ENCODE measurements around the gene PRKCE. TPM values are rescaled to one million over a fixed set of nuclear protein-coding genes. Genes with fewer than 3 reads are reported as not detected.
"Not testable (repeated sequence)": the region's sequence is repeated elsewhere in the genome, so short reads cannot be mapped to it uniquely, and the experiment has no call there.

PRKCE gene
- total RNA-seq, 3 donors from 2014 or later (not counting 1 experiment from before 2014, with no cell fraction given), result 35.2 to 42.1 (median 38.6) TPM

- intact Hi-C loops (cut with micrococcal nuclease), result no loop called here
- no peak for TF ChIP-seq CTCF (IDR thresholded peaks at IDR 0.05)
These were observed 63.2 kb downstream of the PRKCE start for GRCh38 chr2:45714679-45715078.

GRCh38 chr2:45715601-45716379 is 64.3 kb downstream of the PRKCE start:
- no peaks in the 10 kb centered on the region for H3K36me3 Mint-ChIP-seq
- intact Hi-C loops (cut with micrococcal nuclease), result no loop called here
- no peaks in the 10 kb centered on the region for H3K27me3 Mint-ChIP-seq (ENCODE audit: low read depth in 2 of 2)
- ATAC-seq (no peak), DNase-seq (no peak)
- Histone ChIP-seq H3K36me3 (ENCODE audit: control insufficient read depth, insufficient read depth, low read length) (no peaks in the 10 kb centered on the region), H3K9me3 (ENCODE audit: control insufficient read depth, insufficient read depth, low read length) (no peaks in the 10 kb centered on the region), H3K4me1 (ENCODE audit: control insufficient read depth, insufficient read depth, low read length) (no peaks in the 10 kb centered on the region), H3K27me3 (ENCODE audit: control insufficient read depth, insufficient read depth, low read length) (no peaks in the 10 kb centered on the region), H3K27ac (ENCODE audit: low read length) (no peak overlapping the region), H3K4me3 (ENCODE audit: low read length) (no peak overlapping the region)
- 85% methylated on average over 5 of the region's 5 CpGs for WGBS (ENCODE audit: insufficient coverage)
- H3K4me1 Mint-ChIP-seq, result peaks cover 0 to 28% of the 10 kb centered on the region in 2 donors
- H3K9me3 Mint-ChIP-seq, result peaks cover 0 to 5% of the 10 kb centered on the region in 2 donors
- H3K4me3 Mint-ChIP-seq, result no peak overlapping the region
- no peak for TF ChIP-seq CTCF (IDR thresholded peaks at IDR 0.05)
- no peak overlapping the region for H3K27ac Mint-ChIP-seq

More at GRCh38 chr2:45714679-45715078, 63.2 kb downstream of the PRKCE start:
- Mint-ChIP-seq H3K27me3 (ENCODE audit: low read depth in 2 of 2) (no peaks in the 10 kb centered on the region), H3K4me3 (no peak overlapping the region), H3K4me1 (peaks cover 0 to 23% of the 10 kb centered on the region in 2 donors), H3K27ac (no peak overlapping the region), H3K36me3 (no peaks in the 10 kb centered on the region), H3K9me3 (peaks cover 0 to 5% of the 10 kb centered on the region in 2 donors)
- Histone ChIP-seq H3K9me3 (ENCODE audit: control insufficient read depth, insufficient read depth, low read length) (no peaks in the 10 kb centered on the region), H3K4me3 (ENCODE audit: low read length) (no peak overlapping the region), H3K4me1 (ENCODE audit: control insufficient read depth, insufficient read depth, low read length) (no peaks in the 10 kb centered on the region), H3K27ac (ENCODE audit: low read length) (no peak overlapping the region), H3K36me3 (ENCODE audit: control insufficient read depth, insufficient read depth, low read length) (no peaks in the 10 kb centered on the region), H3K27me3 (ENCODE audit: control insufficient read depth, insufficient read depth, low read length) (no peaks in the 10 kb centered on the region)
- DNase-seq (no peak), ATAC-seq (no peak)
- 94% methylated on average over 3 of the region's 3 CpGs for WGBS (ENCODE audit: insufficient coverage)

- H3K4me3 ChIP-seq (ENCODE audit: low read length); ATAC-seq; intact Hi-C loops (cut with micrococcal nuclease); H3K9me3 Mint-ChIP-seq; H3K27ac Mint-ChIP-seq; H3K36me3 Mint-ChIP-seq; H3K4me3 Mint-ChIP-seq; H3K36me3 ChIP-seq (ENCODE audit: control insufficient read depth, insufficient read depth, low read length); DNase-seq; H3K27me3 Mint-ChIP-seq (ENCODE audit: low read depth in 2 of 2); H3K9me3 ChIP-seq (ENCODE audit: control insufficient read depth, insufficient read depth, low read length); H3K27ac ChIP-seq (ENCODE audit: low read length); H3K27me3 ChIP-seq (ENCODE audit: control insufficient read depth, insufficient read depth, low read length); H3K4me1 ChIP-seq (ENCODE audit: control insufficient read depth, insufficient read depth, low read length): not testable (repeated sequence)
- H3K4me1 Mint-ChIP-seq, result peaks cover 0 to 32% of the 10 kb centered on the region in 2 donors
- WGBS (ENCODE audit: insufficient coverage), result 58% methylated on average over 1 of the region's 1 CpG
These were observed 65.0 kb downstream of the PRKCE start for GRCh38 chr2:45716432-45716831.

- Histone ChIP-seq H3K36me3 (ENCODE audit: control insufficient read depth, insufficient read depth, low read length) (no peaks in the 10 kb centered on the region), H3K4me3 (ENCODE audit: low read length) (no peak overlapping the region), H3K9me3 (ENCODE audit: control insufficient read depth, insufficient read depth, low read length) (no peaks in the 10 kb centered on the region), H3K4me1 (ENCODE audit: control insufficient read depth, insufficient read depth, low read length) (no peaks in the 10 kb centered on the region), H3K27me3 (ENCODE audit: control insufficient read depth, insufficient read depth, low read length) (no peaks in the 10 kb centered on the region), H3K27ac (ENCODE audit: low read length) (no peak overlapping the region)
- H3K27ac Mint-ChIP-seq, result no peak overlapping the region
- H3K9me3 Mint-ChIP-seq, result peaks cover 0 to 5% of the 10 kb centered on the region in 2 donors
- H3K36me3 Mint-ChIP-seq, result no peaks in the 10 kb centered on the region
- DNase-seq (no peak), ATAC-seq (no peak)
- no peaks in the 10 kb centered on the region for H3K27me3 Mint-ChIP-seq (ENCODE audit: low read depth in 2 of 2)
- H3K4me1 Mint-ChIP-seq, result peaks cover 0 to 33% of the 10 kb centered on the region in 2 donors
- TF ChIP-seq CTCF (IDR thresholded peaks at IDR 0.05), result no peak
- no peak overlapping the region for H3K4me3 Mint-ChIP-seq
- intact Hi-C loops (cut with micrococcal nuclease), result no loop called here
These were observed 65.4 kb downstream of the PRKCE start for GRCh38 chr2:45716915-45717314.
